Measurements from ENCODE around the gene OR5AP2. TPM values are rescaled to one million over a fixed set of nuclear protein-coding genes. Genes with fewer than 3 reads are reported as not detected.
"Not testable (repeated sequence)": the region's sequence is repeated elsewhere in the genome, so short reads cannot be mapped to it uniquely, and the experiment has no call there.

Gene OR5AP2
- not detected in 2 replicates for total RNA-seq (2014; rRNA removed; shearing (Covaris generic))

- DNase-seq (ENCODE audit: low spot score): no peak
Measured at GRCh38 chr11:56642339-56642738, at the start of gene OR5AP2. Gene OR5AP2 (minus strand): TSS chr11:56642439. CDS start chr11:56642439, 0 bp downstream.

GRCh38 chr11:56691179-56691578 is 48.9 kb upstream of the OR5AP2 start:
- not testable (repeated sequence) for DNase-seq (ENCODE audit: low spot score)

- DNase-seq (ENCODE audit: low spot score): no peak
Measured at GRCh38 chr11:56688554-56689100, 46.4 kb upstream of the OR5AP2 start.

GRCh38 chr11:56670984-56671383 is 28.7 kb upstream of the OR5AP2 start:
- DNase-seq (ENCODE audit: low spot score): no peak

- no peak for DNase-seq (ENCODE audit: low spot score)
Measured at GRCh38 chr11:56663386-56663785, 21.1 kb upstream of the OR5AP2 start, which contains the start of gene OR5AR1. Gene OR5AR1 (plus strand): TSS chr11:56663686. CDS start chr11:56663686, 0 bp downstream.

GRCh38 chr11:56659755-56660154 is 17.5 kb upstream of the OR5AP2 start:
- no peak for DNase-seq (ENCODE audit: low spot score)

- no peak for DNase-seq (ENCODE audit: low spot score)
Measured at GRCh38 chr11:56637500-56637899, 4.7 kb downstream of the OR5AP2 start.

GRCh38 chr11:56636861-56637260 is 5.4 kb downstream of the OR5AP2 start:
- DNase-seq (ENCODE audit: low spot score): no peak

- DNase-seq (ENCODE audit: low spot score): no peak
Measured at GRCh38 chr11:56632329-56632728, 9.9 kb downstream of the OR5AP2 start.

- no peak for DNase-seq (ENCODE audit: low spot score)
Measured at GRCh38 chr11:56625946-56626345, 16.3 kb downstream of the OR5AP2 start.

GRCh38 chr11:56624661-56625110 is 17.6 kb downstream of the OR5AP2 start:
- DNase-seq (ENCODE audit: low spot score): peak; percentile 91

- DNase-seq (ENCODE audit: low spot score): no peak
Measured at GRCh38 chr11:56611174-56611573, 31.1 kb downstream of the OR5AP2 start.

GRCh38 chr11:56592088-56592717 is 50.0 kb downstream of the OR5AP2 start:
- DNase-seq (ENCODE audit: low spot score): not testable (repeated sequence)

Small RNA genes within 50 kb of the gene (small RNA-seq; reads per million reads assigned to genes)
- not detected for gene AP004245.1

Other genes starting within 250 kb of the OR5AP2 start
- gene OR5AL1, start 229.7 kb downstream of the OR5AP2 start, total RNA-seq (2014; rRNA removed; shearing (Covaris generic)): not detected in 2 replicates
- gene OR5M3, start 169.1 kb downstream of the OR5AP2 start, total RNA-seq (2014; rRNA removed; shearing (Covaris generic)): not detected in 2 replicates
- gene OR5M8, start 151.1 kb downstream of the OR5AP2 start, total RNA-seq (2014; rRNA removed; shearing (Covaris generic)): not detected in 2 replicates
- gene OR5M11, start 99.2 kb downstream of the OR5AP2 start, total RNA-seq (2014; rRNA removed; shearing (Covaris generic)): not detected in 2 replicates
- gene OR5M10, start 64.7 kb downstream of the OR5AP2 start, total RNA-seq (2014; rRNA removed; shearing (Covaris generic)): not detected in 2 replicates
- not detected in 2 replicates for gene OR5M1, start 27.6 kb downstream of the OR5AP2 start, total RNA-seq (2014; rRNA removed; shearing (Covaris generic))
- gene OR5AR1, start 21.2 kb upstream of the OR5AP2 start, total RNA-seq (2014; rRNA removed; shearing (Covaris generic)): not detected in 2 replicates
- not detected in 2 replicates for gene OR9G1, start 56.7 kb upstream of the OR5AP2 start, total RNA-seq (2014; rRNA removed; shearing (Covaris generic))
- gene OR9G4, start 106.3 kb upstream of the OR5AP2 start, total RNA-seq (2014; rRNA removed; shearing (Covaris generic)): not detected in 2 replicates